GM12878 (cell line): Measurements from ENCODE around the gene KLHL36. TPM values are rescaled to one million over a fixed set of nuclear protein-coding genes. Genes with fewer than 3 reads are reported as not detected.

Source experiments
- ATAC-seq: fragments of 200-7000 bp; cut with Tn5 transposase; 3 replicates; pipeline ENCODE4 v1.9.1; 2020; ENCODE audit warnings: mild to moderate bottlenecking, moderate library complexity
- BruUV-seq: library from RNA; stranded (reverse); fragments of 400-500 nt; replicated peaks from 2 replicates; lab custom pipeline; 2021; lab: Mats Ljungman, UMichigan
- CTCF ChIA-PET: fragments of 300-600 bp; sonication (Branson Sonifier 250); formaldehyde crosslinking; extraction: SDS; loops from one replicate; lab custom pipeline; 2021; ENCODE audit warnings: inconsistent platforms; lab: Yijun Ruan, JAX
- POLR2A ChIA-PET: fragments of 350-600 bp; formaldehyde crosslinking; extraction: SDS; loops from one replicate; lab custom pipeline; 2021; ENCODE audit warnings: inconsistent platforms; lab: Charles Lee
- RAD21 ChIA-PET: fragments of 300-600 bp; sonication (Branson Sonifier 250); formaldehyde crosslinking; loops from one replicate; lab custom pipeline; 2023; ENCODE audit warnings: antibody characterized with exemption; ENCODE audit not compliant: unreplicated experiment; lab: Charles Lee
- SMC1A ChIA-PET: fragments of 300-600 bp; sonication (Branson Sonifier 250); formaldehyde crosslinking; loops from one replicate; lab custom pipeline; 2023; ENCODE audit not compliant: unreplicated experiment, uncharacterized antibody; lab: Charles Lee
- DNase-seq: peaks from one replicate; pipeline ENCODE4 v3.0.0-alpha.2; 2011; ENCODE audit warnings: low read depth, low spot score
- FAIRE-seq: peaks from 3 replicates; lab custom pipeline; 2011; peaks lifted over from hg19 to GRCh38; lab: Jason Lieb, UNC
- H2AFZ ChIP-seq: 2 replicates; pipeline ENCODE4 v1.6.0; 2011; ENCODE audit warnings: low read depth, low read length, control low read depth; ENCODE audit not compliant: control insufficient read depth
- H3K27ac ChIP-seq: 2 replicates; pipeline ENCODE4 v1.5.1; 2011; ENCODE audit warnings: control low read depth; ENCODE audit not compliant: control insufficient read depth, insufficient read depth
- H3K27me3 ChIP-seq, 2 experiments: replicated peaks in 1 of 2; 2 replicates each; pipeline versions ENCODE4 v1.6.0 to v1.6.1; 2011; ENCODE audit warnings: low read length in 1 of 2; ENCODE audit not compliant: control insufficient read depth in 2 of 2, insufficient read depth in 2 of 2
- H3K36me3 ChIP-seq, 2 experiments: 2 replicates each; pipeline ENCODE4 v1.5.1; 2011; ENCODE audit warnings: low read length in 1 of 2; ENCODE audit not compliant: control insufficient read depth in 2 of 2, insufficient read depth in 2 of 2
- H3K4me1 ChIP-seq: 2 replicates; pipeline ENCODE4 v1.6.1; 2011; ENCODE audit warnings: mild to moderate bottlenecking, low read length, moderate library complexity, mixed read lengths; ENCODE audit not compliant: control insufficient read depth, insufficient read depth
- H3K4me2 ChIP-seq: 2 replicates; pipeline ENCODE4 v1.6.0; 2011; ENCODE audit warnings: control low read depth; ENCODE audit not compliant: control insufficient read depth, insufficient read depth
- H3K4me3 ChIP-seq: fragments of 200-600 bp; sonication (generic); 2 replicates; pipeline ENCODE4 v1.5.1; 2016
- H3K79me2 ChIP-seq: 2 replicates; pipeline ENCODE4 v1.6.0; 2011; ENCODE audit warnings: low read length; ENCODE audit not compliant: control insufficient read depth, insufficient read depth
- H3K9ac ChIP-seq: 2 replicates; pipeline ENCODE4 v1.8.0; 2011; ENCODE audit warnings: low read length, control low read depth, mixed read lengths; ENCODE audit not compliant: control insufficient read depth, insufficient read depth
- H3K9me3 ChIP-seq: replicated peaks from 3 replicates; pipeline ENCODE4 v1.5.1; 2011; ENCODE audit warnings: mild to moderate bottlenecking, low read length; ENCODE audit not compliant: control insufficient read depth, insufficient read depth
- H4K20me1 ChIP-seq: 2 replicates; pipeline ENCODE4 v1.6.0; 2011; ENCODE audit not compliant: control insufficient read depth, insufficient read depth
- GATAD2B ChIP-seq: fragments of 450-650 bp; conservative IDR thresholded peaks from 2 replicates; pipeline ENCODE4 v1.6.1; 2017; ENCODE audit warnings: low read depth, mild to moderate bottlenecking, moderate library complexity
- HCFC1 ChIP-seq: fragments of 150-350 bp; IDR thresholded peaks from 2 replicates; pipeline ENCODE4 v1.6.1; 2014; ENCODE audit warnings: low read length
- IKZF1 ChIP-seq: fragments of 450-650 bp; conservative IDR thresholded peaks from 2 replicates; pipeline ENCODE4 v1.6.1; 2017; ENCODE audit warnings: antibody characterized with exemption, mild to moderate bottlenecking
- MTA3 ChIP-seq: IDR thresholded peaks from 2 replicates; pipeline ENCODE4 v1.6.1; 2012; ENCODE audit warnings: low read length, inconsistent platforms, borderline replicate concordance
- MXI1 ChIP-seq: fragments of 150-350 bp; IDR thresholded peaks from 2 replicates; pipeline ENCODE4 v1.6.1; 2011; ENCODE audit warnings: low read depth, mild to moderate bottlenecking, inconsistent platforms, low read length, improper control_type of control experiment
- NBN ChIP-seq: fragments of 450-650 bp; IDR thresholded peaks from 2 replicates; pipeline ENCODE4 v1.6.1; 2016
- NR2F1 ChIP-seq: fragments of 450-650 bp; conservative IDR thresholded peaks from 2 replicates; pipeline ENCODE4 v1.6.1; 2017; ENCODE audit warnings: mild to moderate bottlenecking
- NRF1 ChIP-seq: conservative IDR thresholded peaks from 2 replicates; pipeline ENCODE4 v1.6.1; 2011; ENCODE audit warnings: mild to moderate bottlenecking, low read depth, low read length, improper control_type of control experiment
- POLR2A ChIP-seq: IDR thresholded peaks from 2 replicates; pipeline ENCODE4 v1.6.1; 2011; ENCODE audit warnings: low read depth, mild to moderate bottlenecking, low read length
- SIN3A ChIP-seq: IDR thresholded peaks from 2 replicates; pipeline ENCODE4 v1.6.1; 2012; ENCODE audit warnings: low read depth, low read length, improper control_type of control experiment
- TAF1 ChIP-seq: IDR thresholded peaks from 2 replicates; pipeline ENCODE4 v1.6.1; 2011; ENCODE audit warnings: mild to moderate bottlenecking, low read depth, low read length, borderline replicate concordance
- TCF3 ChIP-seq: IDR thresholded peaks from 2 replicates; pipeline ENCODE4 v1.6.1; 2012; ENCODE audit warnings: low read depth, mild to moderate bottlenecking, low read length, borderline replicate concordance; ENCODE audit not compliant: insufficient read depth
- WRNIP1 ChIP-seq: IDR thresholded peaks from 2 replicates; pipeline ENCODE4 v1.6.1; 2011; ENCODE audit warnings: low read depth, low read length, improper control_type of control experiment, borderline replicate concordance
- ZNF384 ChIP-seq: IDR thresholded peaks from 2 replicates; pipeline ENCODE4 v1.6.1; 2012; ENCODE audit warnings: low read depth, mild to moderate bottlenecking, low read length, improper control_type of control experiment, borderline replicate concordance
- ZNF687 ChIP-seq: fragments of 450-650 bp; IDR thresholded peaks from 2 replicates; pipeline ENCODE4 v1.6.1; 2017; ENCODE audit warnings: mild to moderate bottlenecking, moderate library complexity
- WGBS: methylation state at CpG from one replicate; pipeline ENCODE4 v1.1.6; 2016; ENCODE audit warnings: low lambda C conversion rate; ENCODE audit not compliant: insufficient replicate concordance, insufficient coverage; ENCODE audit errors: missing lambda C conversion rate; 5-methylcytosine and 5-hydroxymethylcytosine counted together
- in situ Hi-C: fragments of 300-500 bp; cut with MboI; formaldehyde crosslinking; loops from 9 replicates; pipeline ENCODE4 v1.14.3; 2018; ENCODE audit warnings: mixed read lengths
- intact Hi-C: fragments of 100-400 bp; cut with micrococcal nuclease; formaldehyde crosslinking; loops from one replicate; pipeline ENCODE4 v1.14.2; 2022; ENCODE audit not compliant: unreplicated experiment
- polyA plus RNA-seq, 11 experiments: library from polyadenylated mRNA; depleted of rRNA in 4 of 11; unstranded in 6 of 11; stranded (reverse) in 5 of 11; fragments of >200 nt; fragmentation: Nextera tagmentation in 4 of 11; fragmentation: Illumina TruSeq in 1 of 11; extraction: Ambion mirVana in 4 of 11; extraction: Trizol in 1 of 11; gene quantifications; 1 replicate in 1 of 11; 2 replicates in 10 of 11; pipeline versions ENCODE4 v1.2.1 to v1.2.3, GENCODE V29; 2011 to 2016; ENCODE audit warnings: inconsistent platforms in 2 of 11, missing spikeins in 2 of 11, low read depth in 1 of 11
- total RNA-seq, 4 experiments: library from RNA; depleted of rRNA in 3 of 4; stranded (reverse); fragments of >200 nt in 3 of 4; fragmentation: Illumina TruSeq in 1 of 4; extraction: Trizol in 1 of 4; gene quantifications; 2 replicates each; pipeline versions ENCODE4 v1.2.1 to v1.2.3, GENCODE V29; 2013 to 2021
- TF ChIP-seq, protein P1 (sequence below): IDR thresholded peaks from 2 replicates; pipeline ENCODE4 v1.6.1; 2012; ENCODE audit warnings: low read depth, low read length, improper control_type of control experiment

Gene KLHL36
- total and polyA plus RNA-seq, 10 of the 15 experiments (the other 5 are each of a cell fraction or from before 2014, with no cell fraction given) = 2.6 to 45.3 (median 16.8) TPM

- no TSS peak for BruUV-seq
- CTCF ChIA-PET = interaction anchor here (0.6 to 5.0 kb wide), 11 partner anchors 12 to 252 kb away, joined by 3 to 61 read pairs (median 6); no protein-coding TSS in a partner anchor
- in situ Hi-C loops = no loop called here
- DNase-seq = no peak
- Histone ChIP-seq H3K36me3 (0 out of 4 replicates have a peak, but pooled peaks cover 0 to 1% of the 10 kb centered on the region in 2 experiments), H3K79me2 (peaks cover 51% of the 10 kb centered on the region), H2AFZ (peak within 1 kb of the TSS; percentile 91), H3K4me1 (peaks cover 3% of the 10 kb centered on the region; the same call in 1 of the 2 replicates), H3K4me3 (peak within 1 kb of the TSS; percentile 91), H3K27ac (peak within 1 kb of the TSS; percentile 86), H3K9me3 (no peaks in the 10 kb centered on the region; the same call in 2 of the 3 replicates), H3K4me2 (peak within 1 kb of the TSS; percentile 96), H3K27me3 (no peaks in the 10 kb centered on the region), H4K20me1 (peaks cover 4% of the 10 kb centered on the region), H3K9ac (peak within 1 kb of the TSS; percentile 90)
- FAIRE-seq = no peak
- POLR2A ChIA-PET = interaction anchor here (0.6 to 1.8 kb wide), 11 partner anchors 10 to 189 kb away, joined by 3 to 9 read pairs (median 4); no protein-coding TSS in a partner anchor
- ATAC-seq = peak; percentile 82
- SMC1A ChIA-PET = interaction anchor here (1.0 to 2.3 kb wide), 10 partner anchors 12 to 105 kb away, joined by 3 to 21 read pairs (median 6); no protein-coding TSS in a partner anchor
- RAD21 ChIA-PET = interaction anchor here (1.3 to 2.0 kb wide), 6 partner anchors 10 to 55 kb away, joined by 4 to 27 read pairs (median 10); no protein-coding TSS in a partner anchor
- intact Hi-C loops = loop anchor here (2.0 kb wide), 1 partner anchor 27 kb away; no protein-coding TSS in a partner anchor
- WGBS = 0% methylated on average over 37 of the region's 97 CpGs
- TF ChIP-seq NBN (no peak), ZNF384 (no peak), GATAD2B (peak; percentile 86; the same call in 1 of the 2 replicates), ZNF687 (0 out of 2 replicates have a peak, but pooled peaks have one; percentile 23), TCF3 (peak; percentile 60; the same call in 1 of the 2 replicates), HCFC1 (no peak; the same call in 1 of the 2 replicates), IKZF1 (peak; percentile 99), MTA3 (no peak), SIN3A (0 out of 2 replicates have a peak, but pooled peaks have one; percentile 23), MXI1 (peak; percentile 53), NRF1 (peak; percentile 87), TAF1 (peak; percentile 85), POLR2A (peak; percentile 93), WRNIP1 (no peak), NR2F1 (peak; percentile 48)
- TF ChIP-seq, protein P1, sequence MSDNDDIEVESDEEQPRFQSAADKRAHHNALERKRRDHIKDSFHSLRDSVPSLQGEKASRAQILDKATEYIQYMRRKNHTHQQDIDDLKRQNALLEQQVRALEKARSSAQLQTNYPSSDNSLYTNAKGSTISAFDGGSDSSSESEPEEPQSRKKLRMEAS = peak; percentile 44; the same call in 1 of the 2 replicates
Observed at GRCh38 chr16:84699712-84700445, 51.6 kb downstream of the KLHL36 start, which contains the start of gene USP10. TSS of gene USP10 (plus strand) at chr16:84700000. CDS start at chr16:84700091, 91 bp downstream.
